Mucosa of stomach (tissue), 1 donor: Measurements from ENCODE around the gene ADAM33.

Experiments
- H3K27me3 ChIP-seq: one replicate; pipeline ENCODE4 v1.7.0; 2013; ENCODE audit warnings: mild to moderate bottlenecking, low read length; ENCODE audit not compliant: control insufficient read depth, insufficient read depth
- H3K36me3 ChIP-seq: one replicate; pipeline ENCODE4 v1.7.0; 2013; ENCODE audit warnings: low read length; ENCODE audit not compliant: control insufficient read depth, insufficient read depth
- H3K4me1 ChIP-seq: one replicate; pipeline ENCODE4 v1.7.0; 2013; ENCODE audit warnings: mild to moderate bottlenecking, low read length; ENCODE audit not compliant: control insufficient read depth, insufficient read depth
- H3K4me3 ChIP-seq: one replicate; pipeline ENCODE4 v1.7.0; 2013; ENCODE audit warnings: low read length
- H3K9ac ChIP-seq: one replicate; pipeline ENCODE4 v1.7.0; 2013; ENCODE audit warnings: mild to moderate bottlenecking, low read length, moderate library complexity
- H3K9me3 ChIP-seq: one replicate; pipeline ENCODE4 v1.7.0; 2013; ENCODE audit warnings: mild to moderate bottlenecking, low read length, moderate library complexity; ENCODE audit not compliant: control insufficient read depth
- donor health status: Pancreatic carcinoma.

The ADAM33 gene

GRCh38 chr20:3679749-3680700, 1.8 kb downstream of the ADAM33 start:
- Histone ChIP-seq H3K9ac (no peak overlapping the region), H3K9me3 (no peaks in the 10 kb centered on the region), H3K4me1 (peaks cover 8% of the 10 kb centered on the region), H3K36me3 (no peaks in the 10 kb centered on the region), H3K4me3 (no peak overlapping the region), H3K27me3 (peaks cover 44% of the 10 kb centered on the region)

- H3K36me3 ChIP-seq = no peaks in the 10 kb centered on the region
- no peak overlapping the region for H3K4me3 ChIP-seq
- H3K27me3 ChIP-seq = peaks cover 53% of the 10 kb centered on the region
- no peak overlapping the region for H3K9ac ChIP-seq
- peaks cover 8% of the 10 kb centered on the region for H3K4me1 ChIP-seq
- no peaks in the 10 kb centered on the region for H3K9me3 ChIP-seq
Observed at GRCh38 chr20:3678856-3679720, 2.7 kb downstream of the ADAM33 start.

GRCh38 chr20:3678198-3678597, 3.6 kb downstream of the ADAM33 start:
- Histone ChIP-seq H3K4me1 (peaks cover 8% of the 10 kb centered on the region), H3K9ac (no peak overlapping the region), H3K27me3 (peaks cover 59% of the 10 kb centered on the region), H3K36me3 (no peaks in the 10 kb centered on the region), H3K9me3 (no peaks in the 10 kb centered on the region), H3K4me3 (no peak overlapping the region)

DNA sequence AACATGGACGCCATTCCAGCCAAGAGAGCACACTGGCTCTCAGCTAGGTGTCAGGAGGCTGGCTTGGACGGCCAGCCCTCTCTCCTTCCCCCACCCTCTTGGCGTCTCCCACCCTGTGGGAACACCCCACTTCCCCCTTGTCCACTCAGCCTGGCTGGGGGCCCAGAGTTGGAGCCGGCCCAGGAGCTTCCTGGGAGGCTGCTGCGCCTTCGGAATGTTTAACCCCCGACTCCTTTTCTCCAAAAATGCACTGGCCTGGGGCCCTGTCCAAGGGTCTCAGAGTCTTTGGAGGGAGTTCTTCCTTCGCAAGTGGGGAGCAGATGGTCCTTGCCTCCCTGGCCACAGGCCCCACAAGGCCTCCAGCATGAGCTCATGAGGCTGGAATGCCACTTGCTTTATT, 4.1 kb downstream of the ADAM33 start:
- H3K9me3 ChIP-seq = no peaks in the 10 kb centered on the region
- H3K4me1 ChIP-seq = peaks cover 8% of the 10 kb centered on the region
- no peaks in the 10 kb centered on the region for H3K36me3 ChIP-seq
- H3K27me3 ChIP-seq = peaks cover 63% of the 10 kb centered on the region
- no peak overlapping the region for H3K4me3 ChIP-seq
- no peak overlapping the region for H3K9ac ChIP-seq

DNA sequence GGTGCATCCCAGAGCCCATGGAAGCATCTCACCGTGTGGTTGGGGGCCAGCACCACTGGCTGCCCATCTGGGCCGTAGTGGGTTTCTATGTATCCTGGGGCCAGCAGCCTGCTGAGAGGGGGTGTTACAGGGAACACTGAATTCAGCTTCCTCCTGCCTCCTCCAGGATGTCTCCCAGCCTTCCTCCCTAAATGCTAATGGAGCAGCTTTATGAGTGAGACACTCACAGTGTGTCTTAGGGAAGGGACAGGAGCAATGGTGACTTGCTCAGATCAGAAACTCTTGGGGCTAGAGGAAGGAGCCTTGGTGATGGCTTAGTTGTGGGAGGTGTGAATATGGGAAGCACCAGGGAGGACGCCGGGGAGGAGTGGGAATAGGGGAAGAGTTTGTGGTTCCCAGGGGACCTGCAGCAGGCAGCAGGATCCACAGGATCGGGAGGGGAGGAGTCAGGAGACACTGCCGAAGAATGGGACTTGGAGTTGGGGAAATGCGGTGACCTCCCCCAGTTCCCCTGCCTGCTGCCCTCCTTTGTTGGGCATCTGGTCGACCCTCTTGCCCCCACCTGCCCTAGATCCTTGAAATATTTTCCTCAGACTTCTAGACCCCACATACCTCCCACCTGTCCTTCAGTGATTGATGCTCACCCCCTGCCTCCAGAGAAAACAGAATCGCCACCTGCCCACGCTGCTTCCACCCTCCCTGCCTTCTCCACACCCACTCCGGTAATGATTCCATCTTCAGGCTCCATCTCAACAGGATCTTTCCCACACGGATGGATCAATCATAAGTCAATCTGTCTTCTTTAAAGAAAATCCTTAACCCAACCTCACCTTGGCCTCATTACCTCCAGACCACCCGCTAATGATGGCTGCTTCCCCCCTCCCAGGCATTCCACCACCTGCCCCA, 6.6 kb downstream of the ADAM33 start:
- H3K9ac ChIP-seq = no peak overlapping the region
- no peaks in the 10 kb centered on the region for H3K9me3 ChIP-seq
- H3K36me3 ChIP-seq = no peaks in the 10 kb centered on the region
- H3K4me3 ChIP-seq = no peak overlapping the region
- peaks cover 57% of the 10 kb centered on the region for H3K27me3 ChIP-seq
- H3K4me1 ChIP-seq = peaks cover 8% of the 10 kb centered on the region

DNA sequence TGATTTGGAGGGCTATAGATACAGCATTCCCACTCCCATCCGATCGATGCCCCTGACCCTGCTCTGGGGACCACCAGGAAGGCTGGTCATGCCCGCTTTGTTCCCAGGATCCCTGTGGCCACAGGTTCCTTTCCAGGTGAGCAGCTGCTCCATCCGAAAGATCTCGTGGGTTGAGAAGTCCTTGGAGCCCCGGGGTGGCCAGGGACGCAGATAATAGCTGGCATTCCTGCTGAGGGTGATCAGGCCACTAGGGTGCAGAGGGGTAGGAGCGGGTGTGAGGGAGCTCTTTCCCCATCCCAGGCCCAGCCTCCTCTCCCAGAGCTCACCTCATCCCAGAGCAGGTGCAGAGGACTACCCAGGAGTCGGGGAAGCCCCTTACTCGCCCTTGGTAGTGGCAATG, 7.4 kb downstream of the ADAM33 start:
- no peaks in the 10 kb centered on the region for H3K9me3 ChIP-seq
- no peaks in the 10 kb centered on the region for H3K36me3 ChIP-seq
- H3K4me3 ChIP-seq = no peak overlapping the region
- H3K9ac ChIP-seq = no peak overlapping the region
- H3K4me1 ChIP-seq = peaks cover 7% of the 10 kb centered on the region
- peaks cover 53% of the 10 kb centered on the region for H3K27me3 ChIP-seq

- Histone ChIP-seq H3K4me1 (peaks cover 4% of the 10 kb centered on the region), H3K36me3 (no peaks in the 10 kb centered on the region), H3K9me3 (no peaks in the 10 kb centered on the region), H3K4me3 (no peak overlapping the region), H3K27me3 (peaks cover 53% of the 10 kb centered on the region), H3K9ac (no peak overlapping the region)
Observed at GRCh38 chr20:3673221-3674070, 8.4 kb downstream of the ADAM33 start.

GRCh38 chr20:3672547-3673171, 9.2 kb downstream of the ADAM33 start:
- no peak overlapping the region for H3K4me3 ChIP-seq
- no peak overlapping the region for H3K9ac ChIP-seq
- no peaks in the 10 kb centered on the region for H3K36me3 ChIP-seq
- peaks cover 4% of the 10 kb centered on the region for H3K4me1 ChIP-seq
- H3K9me3 ChIP-seq = no peaks in the 10 kb centered on the region
- H3K27me3 ChIP-seq = peaks cover 53% of the 10 kb centered on the region

GRCh38 chr20:3671986-3672546, 9.7 kb downstream of the ADAM33 start:
- Histone ChIP-seq H3K36me3 (no peaks in the 10 kb centered on the region), H3K9me3 (no peaks in the 10 kb centered on the region), H3K4me1 (peaks cover 4% of the 10 kb centered on the region), H3K27me3 (peaks cover 51% of the 10 kb centered on the region), H3K4me3 (no peak overlapping the region), H3K9ac (no peak overlapping the region)

DNA sequence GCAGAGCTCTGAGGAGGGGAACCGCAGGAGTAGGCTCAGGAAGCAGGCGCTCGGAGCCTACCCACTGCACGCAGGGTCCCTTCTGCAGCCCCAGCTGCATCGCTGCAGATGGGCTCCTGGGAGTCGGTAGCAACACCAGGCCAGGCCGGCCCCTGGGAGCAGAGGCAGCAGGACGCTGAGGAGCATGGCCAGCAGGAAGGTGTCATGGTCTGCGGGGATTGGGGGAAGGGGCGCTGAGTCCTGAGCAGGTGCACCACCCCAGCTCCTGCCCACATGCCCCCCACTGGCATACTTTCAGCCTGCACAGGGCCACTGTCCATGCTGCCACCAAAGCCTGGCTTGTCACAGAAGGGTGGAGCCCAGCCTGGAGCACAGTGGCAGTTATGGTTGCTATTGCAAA, 10.9 kb downstream of the ADAM33 start:
- no peaks in the 10 kb centered on the region for H3K36me3 ChIP-seq
- H3K9me3 ChIP-seq = no peaks in the 10 kb centered on the region
- H3K4me3 ChIP-seq = no peak overlapping the region
- peaks cover 47% of the 10 kb centered on the region for H3K27me3 ChIP-seq
- H3K9ac ChIP-seq = no peak overlapping the region
- peaks cover 4% of the 10 kb centered on the region for H3K4me1 ChIP-seq
